ENCODE measurements around the gene GABPB1.

GABPB1 gene

DNA sequence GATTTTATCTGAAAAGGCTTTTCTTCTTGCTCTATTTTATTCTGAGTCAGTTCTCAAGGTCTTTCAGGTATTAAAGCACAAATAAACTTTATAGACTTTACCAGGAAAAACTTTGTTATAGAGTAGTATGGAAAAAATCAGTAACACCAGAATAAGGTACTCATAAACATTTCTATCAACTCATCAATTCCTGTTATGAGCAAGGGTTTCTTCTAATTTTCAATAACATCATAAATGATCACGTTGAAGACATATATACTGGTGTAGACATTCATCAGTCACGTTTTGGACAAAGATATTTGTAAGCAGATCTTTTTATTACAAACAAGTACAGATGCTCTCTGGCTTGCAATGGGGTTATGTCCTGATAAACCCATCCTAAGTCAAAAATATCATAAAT, 79.9 kb downstream of the GABPB1 start:
- DNase-seq, result no peak

DNA sequence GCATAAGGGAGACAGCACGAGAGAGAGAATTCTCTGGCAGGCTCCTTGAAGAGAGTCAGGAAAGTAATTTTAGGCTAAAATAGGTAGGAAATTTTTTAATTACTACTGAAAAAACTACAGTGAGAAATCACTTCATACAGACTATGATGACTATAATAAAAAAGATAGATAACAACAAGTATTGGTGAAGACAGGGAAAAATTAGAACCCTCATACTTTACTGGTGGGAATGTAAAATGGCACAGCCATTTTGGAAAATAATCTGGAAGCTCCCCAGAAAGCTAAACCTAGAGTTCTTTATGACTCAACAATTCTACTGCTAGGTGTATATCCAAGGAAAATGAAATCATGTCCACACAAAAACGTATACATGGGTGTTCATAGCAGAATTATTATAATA, 87.4 kb downstream of the GABPB1 start:
- no peak for DNase-seq

DNA sequence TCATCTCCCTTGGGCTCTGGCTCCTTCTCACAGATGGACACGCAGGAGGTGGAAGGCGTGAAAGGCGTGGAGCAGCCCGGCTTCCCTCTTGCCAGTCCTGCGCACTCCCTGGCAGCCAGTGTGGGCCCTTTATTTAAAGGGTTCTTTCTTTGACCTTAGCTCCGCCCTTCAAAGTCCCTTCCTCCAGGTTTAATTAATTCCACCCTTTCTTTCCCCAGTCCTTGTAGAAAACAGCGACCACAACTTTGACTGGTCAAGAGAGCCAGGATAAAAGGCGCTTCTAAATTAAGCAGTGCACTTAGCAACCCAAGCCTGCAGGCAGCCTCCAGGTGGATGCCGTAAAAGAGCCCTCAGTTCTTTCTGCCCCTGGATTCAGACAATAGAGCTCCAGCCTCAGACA, 89.4 kb downstream of the GABPB1 start, which contains the start of gene HDC:
Gene HDC, minus strand, starts transcription at position 107 of the 400 bp plus-strand sequence. Its CDS starts 103 bp downstream, at position 4.
- no peak for DNase-seq

DNA sequence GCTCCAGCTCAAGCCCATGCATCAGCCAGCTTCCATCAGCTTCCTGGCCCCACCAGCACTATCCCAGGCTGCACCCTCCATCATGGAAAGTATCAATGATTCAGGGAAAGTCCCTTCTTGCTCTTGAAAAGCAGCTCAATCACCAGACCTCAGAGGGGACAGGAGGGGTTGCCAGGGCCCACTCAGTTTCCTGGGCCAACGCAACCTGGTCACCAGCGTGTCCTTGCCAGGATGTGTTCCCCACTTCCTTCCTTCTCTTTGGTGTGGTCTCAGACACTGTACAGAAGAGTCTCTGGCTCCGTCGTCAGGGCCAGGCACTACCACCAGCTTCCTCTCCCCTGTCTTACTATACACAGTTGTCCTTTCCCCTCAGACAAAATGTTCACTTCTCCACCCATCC, 92.5 kb downstream of the GABPB1 start:
- DNase-seq, result no peak

DNA sequence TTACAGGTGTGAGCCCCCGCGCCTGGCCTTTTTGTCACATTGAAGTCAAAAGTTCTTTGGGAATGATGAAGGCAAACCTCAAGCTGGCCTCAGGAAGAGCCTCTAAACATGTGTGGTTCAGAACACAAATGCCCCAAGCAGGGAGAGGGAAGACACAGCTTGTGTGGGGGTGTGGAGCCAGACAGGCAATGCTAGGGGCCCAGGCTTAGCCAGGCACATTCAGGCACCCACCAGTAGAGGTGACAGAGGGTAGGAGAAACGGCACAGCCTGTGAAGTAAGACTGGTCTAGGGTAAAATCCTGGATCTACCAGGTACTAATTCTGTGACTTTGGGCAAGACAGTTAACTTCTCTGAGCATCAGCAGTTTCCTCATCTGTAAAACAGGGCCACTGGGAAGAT, 93.0 kb downstream of the GABPB1 start:
- no peak for DNase-seq

DNA sequence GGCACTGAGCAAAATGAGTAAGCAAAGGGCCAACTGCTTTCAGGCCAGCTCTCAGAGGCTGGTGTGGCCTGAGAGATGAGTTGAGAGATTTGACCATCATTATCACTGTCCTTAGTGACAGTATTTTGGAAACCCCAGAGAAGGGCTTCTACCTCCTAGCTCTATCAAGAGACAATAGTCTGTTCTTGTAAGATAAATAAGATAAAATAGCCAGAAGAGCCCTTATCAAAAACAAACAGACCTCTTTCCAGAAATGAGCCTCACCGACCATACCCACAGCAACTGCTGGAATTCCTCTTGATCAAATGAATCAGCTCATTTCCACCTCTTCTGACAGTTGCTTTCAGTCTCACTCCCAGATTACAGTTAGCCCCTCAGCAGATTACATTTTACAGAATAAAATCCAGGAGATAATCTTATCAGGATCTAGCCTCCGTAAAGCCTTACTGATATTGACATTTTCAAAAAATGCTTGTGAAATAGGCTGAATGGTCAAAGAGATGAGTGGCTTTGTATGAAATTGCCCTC, 94.0 kb downstream of the GABPB1 start:
- no peak for DNase-seq

DNA sequence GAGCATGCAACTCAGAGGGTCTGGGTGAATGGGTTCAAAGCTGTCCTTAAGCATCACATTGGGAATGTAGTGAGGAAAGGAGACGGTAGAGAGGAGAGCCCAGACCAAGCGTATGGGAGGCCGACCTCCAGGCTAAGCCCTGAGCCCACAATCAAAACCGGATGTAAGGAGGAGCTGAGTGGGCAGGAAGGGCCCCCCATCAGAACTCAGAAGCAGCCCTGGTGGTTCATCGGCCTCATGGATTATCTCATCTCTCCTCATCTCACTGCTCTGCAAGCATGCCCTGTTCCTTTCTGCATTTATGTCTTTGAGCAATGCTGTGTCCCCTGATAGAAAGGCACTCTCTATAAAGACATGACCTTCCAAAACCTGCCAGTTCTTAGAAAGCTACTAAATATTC, 95.7 kb downstream of the GABPB1 start:
- DNase-seq, result no peak

DNA sequence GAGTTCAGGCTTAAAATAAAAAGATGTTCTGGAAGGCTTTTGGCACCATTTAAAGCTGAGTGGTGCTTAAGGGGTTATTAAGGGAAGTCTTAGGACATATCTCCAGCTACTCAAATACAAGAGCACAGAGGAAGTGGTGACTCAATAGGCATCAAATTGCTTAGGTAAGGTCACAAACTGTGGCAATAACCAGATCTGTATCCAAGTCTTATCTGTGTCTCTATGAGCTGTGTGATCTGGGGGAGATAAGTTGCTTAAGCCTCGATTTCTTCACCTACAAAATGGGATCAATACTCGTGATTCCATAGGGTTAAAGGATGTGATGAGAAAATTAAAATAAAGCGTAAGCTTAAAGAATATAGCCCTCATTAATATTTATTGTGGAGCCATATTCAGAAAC, 97.1 kb downstream of the GABPB1 start:
- no peak for DNase-seq

DNA sequence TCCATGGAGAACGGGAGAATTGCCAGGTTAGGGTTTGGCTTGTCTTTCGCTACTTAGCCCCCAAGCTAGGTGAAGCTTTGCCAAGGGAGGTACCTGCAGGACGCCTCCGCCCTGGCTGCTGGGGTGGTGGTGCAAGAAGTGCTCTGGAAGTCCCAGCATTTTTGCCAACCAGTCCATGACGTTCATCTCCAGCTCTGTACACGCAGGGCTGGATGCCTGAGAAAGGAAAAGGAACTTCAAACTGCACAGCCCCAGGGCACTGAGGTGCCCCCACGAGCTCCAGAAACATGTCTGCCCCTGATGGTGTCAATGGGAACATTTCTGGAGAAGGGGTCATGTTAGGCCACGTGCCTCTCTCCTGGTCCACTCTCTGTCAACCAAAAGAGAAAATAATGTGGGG, 97.7 kb downstream of the GABPB1 start:
- no peak for DNase-seq

DNA sequence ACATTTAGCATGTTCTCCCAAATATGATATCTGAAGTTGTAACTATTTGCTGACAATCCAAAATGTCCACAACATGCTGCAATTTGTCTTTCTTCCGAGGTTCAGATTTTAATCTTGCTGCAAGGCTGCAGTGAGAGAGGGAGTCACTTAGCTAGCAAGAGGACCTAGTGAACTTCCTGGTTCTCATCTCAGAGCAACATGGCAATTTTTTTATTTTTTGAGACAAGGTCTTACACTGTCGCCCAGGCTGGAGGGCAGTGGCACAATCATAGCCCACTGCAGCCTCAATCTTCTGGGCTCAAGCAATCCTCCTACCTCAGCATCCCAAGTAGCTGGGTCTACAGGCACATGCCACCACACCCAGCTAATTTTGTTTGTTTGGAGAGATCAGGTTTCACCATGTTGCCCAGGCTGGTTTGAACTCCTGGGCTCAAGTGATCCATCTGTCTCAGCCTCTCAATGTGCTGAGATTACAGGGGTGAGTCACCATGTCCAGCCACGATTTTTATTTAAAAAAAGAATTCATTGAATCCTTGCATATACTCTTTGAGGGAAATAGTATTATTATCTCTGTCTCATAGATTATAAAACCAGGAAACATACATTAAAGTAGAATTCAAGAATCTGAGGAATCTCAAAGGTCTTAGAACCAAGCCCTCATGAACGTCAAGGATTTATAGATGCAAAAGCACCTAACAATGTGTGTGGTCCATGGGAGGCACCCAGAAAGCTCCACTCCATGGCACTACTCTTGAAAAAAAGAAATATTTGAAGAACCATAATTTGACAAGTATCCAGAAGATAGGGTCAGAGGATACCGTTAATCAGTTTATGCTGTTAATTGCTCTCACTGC, 98.6 kb downstream of the GABPB1 start:
- DNase-seq, result no peak

DNA sequence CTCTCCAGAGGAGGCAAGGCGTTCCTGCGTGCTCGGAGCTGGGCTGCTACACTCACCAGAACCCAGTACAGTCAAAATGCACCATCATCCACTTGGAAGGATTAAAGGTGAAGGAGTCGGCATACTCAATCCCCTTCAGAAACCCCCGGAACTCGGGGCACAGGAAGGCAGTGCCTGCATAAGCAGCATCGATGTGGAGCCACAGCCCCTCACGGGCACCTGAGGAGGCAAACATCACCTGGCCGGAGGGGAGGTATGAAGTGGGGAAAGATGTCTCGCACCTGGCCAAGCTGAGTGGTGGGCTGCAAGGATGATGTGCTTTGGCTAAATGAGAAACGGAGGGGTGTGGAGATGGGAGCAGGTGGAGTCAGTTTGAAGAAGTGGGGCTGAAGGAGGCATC, 102.4 kb downstream of the GABPB1 start:
- DNase-seq, result no peak

DNA sequence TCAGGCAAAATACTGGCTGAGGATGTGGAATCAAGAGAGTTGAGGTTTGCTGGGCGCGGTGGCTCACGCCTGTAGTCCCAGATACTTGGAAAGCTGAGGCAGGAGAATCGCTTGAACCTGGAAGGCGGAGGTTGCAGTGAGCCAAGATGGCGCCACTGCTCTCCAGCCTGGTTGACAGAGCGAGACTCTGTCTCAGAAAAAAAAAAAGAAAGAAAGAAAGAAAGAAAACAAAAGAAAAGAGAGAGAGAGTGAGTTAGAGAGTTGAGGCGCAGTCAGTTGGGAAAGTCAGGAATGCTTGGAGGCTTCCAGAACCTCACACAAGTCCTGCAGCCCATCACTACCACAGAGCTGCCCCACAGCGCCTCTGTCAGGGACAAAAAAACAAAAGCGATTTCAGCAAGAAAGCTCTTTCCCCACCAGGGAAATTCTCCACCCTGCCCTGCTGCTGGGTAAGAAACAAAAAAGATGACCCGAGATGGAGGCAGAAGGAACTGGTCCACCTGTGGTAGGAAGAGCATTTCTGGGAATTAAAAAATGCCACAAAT, 103.3 kb downstream of the GABPB1 start:
- no peak for DNase-seq

DNA sequence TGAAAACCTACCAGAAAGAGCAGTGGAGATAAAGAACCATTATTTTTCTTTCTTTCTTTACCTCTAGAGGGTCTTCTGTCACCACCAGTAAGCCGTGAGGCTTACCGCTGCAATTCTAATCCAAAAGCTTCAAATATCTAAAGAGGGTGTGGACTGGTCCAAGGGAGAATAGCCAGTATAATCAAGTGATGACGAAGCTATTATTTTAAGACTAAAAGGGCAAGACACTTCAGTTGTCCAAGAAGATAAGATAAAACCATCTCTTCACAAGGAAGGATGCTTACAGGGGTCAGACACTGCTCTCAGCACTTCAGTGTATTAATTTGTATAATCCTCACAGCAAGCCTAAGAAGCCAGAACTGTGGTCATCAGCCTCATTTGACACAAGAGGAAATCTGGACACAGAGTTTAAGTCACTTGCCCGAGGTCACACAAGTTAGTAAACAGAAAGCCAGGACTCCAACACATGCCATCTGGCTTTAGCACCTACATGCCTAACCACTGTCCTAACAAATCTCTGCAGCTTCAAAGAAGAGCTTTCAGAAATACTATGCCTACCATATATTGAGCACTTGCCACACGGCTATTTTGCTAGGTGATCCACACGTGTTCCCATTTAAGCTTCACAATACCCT, 104.1 kb downstream of the GABPB1 start:
- no peak for DNase-seq

DNA sequence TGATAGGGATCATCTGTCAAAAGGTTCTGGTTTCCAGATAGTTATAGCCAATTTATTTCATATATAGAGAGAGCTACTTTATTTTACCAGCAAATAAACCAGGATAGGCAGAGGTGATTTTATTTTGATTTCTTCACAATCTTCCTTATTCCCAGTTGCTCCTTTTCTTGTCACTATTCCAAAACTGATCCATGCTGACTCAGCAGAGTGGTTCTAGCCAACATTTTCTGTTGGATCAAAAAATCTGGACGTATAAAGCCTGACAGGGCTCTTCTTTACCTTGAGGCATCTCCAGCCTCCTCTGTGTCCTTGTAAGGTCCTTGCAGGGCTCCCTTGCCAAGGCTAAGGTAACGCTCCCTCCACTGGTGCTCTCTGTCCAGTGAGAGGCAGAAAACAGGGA, 105.3 kb downstream of the GABPB1 start:
- no peak for DNase-seq

DNA sequence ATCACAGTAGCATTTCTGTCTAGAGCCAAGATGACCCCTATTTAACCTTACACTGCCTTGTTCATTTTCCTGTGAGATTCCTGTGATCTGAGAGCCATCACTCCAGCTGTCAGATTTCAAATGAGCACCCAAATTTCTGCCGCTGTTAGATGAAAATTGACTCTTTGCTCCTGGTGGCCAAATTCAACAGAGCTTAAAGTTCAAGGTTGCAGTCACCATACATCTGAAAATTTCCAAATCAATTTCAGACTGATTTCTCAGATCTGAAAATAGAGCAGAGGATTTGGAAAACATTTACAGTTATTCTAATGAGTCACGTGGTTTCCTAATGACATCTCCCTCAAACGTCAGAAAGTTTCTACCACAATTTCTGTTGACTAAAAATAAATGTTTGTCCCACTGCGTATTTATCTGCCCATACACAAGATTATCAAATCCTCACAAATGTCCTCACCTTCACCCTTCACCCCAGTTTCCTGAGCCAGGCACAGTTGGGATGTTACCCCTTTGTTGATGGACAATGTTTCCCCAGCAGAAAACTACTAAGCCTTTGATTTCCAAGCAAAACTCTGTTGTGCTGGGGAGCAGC, 105.9 kb downstream of the GABPB1 start:
- DNase-seq, result no peak

DNA sequence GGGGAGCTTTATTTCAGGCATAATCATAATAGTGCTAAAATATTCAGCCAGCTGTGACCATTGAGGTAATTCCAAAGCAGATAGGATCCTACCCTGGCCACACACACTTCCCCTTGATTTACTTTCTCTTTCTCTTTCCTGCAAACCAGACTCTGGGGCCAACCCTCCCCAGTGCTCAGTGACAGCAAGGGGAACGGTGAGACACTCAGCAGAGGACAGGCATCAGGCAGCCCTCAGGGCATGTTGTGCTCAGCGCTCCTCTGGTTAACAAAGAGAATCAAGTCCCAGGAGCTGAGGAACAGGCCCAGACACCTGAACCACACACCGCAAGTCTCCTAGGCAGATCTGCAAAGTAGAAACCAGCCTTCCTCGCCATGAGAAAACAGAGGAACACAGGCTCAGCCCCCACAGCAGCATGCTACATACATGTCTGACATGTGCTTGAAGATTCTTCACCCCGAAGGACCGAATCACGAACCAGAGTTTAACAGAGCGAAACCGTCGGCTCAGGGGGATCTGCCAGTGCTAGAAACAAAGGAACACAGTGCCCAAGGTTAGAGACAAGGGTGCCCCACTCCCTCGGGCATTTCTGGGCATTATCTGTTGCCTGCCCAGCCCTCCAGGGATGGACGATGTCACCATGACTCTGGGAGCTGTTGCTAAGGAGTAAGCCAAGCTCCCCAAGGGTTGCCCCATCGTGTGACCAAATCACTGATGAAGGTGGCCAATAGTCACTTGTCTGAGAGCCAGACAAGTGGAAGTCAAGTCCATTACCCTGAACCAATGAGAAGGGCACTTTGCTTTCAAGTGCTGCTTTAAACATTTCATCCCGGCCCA, 107.0 kb downstream of the GABPB1 start:
- no peak for DNase-seq

DNA sequence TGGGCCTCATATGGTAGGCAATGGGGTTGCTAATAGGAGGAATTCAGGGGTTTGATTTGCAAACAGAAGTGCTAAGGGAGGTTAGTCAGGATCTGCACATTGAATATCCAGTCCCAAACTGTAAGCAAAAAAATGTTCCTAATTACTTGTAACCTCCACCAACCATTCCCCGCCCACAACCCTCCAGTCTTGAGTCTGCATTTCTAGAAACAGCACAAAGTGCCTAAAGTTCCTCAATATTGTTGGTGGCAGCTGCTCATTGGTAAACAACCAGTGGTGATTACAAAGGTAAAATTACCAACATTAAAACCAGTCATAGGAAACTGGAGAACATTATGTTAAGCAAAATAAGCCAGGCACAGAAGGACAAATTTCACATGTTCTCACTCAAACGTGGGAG, 108.4 kb downstream of the GABPB1 start:
- no peak for DNase-seq

DNA sequence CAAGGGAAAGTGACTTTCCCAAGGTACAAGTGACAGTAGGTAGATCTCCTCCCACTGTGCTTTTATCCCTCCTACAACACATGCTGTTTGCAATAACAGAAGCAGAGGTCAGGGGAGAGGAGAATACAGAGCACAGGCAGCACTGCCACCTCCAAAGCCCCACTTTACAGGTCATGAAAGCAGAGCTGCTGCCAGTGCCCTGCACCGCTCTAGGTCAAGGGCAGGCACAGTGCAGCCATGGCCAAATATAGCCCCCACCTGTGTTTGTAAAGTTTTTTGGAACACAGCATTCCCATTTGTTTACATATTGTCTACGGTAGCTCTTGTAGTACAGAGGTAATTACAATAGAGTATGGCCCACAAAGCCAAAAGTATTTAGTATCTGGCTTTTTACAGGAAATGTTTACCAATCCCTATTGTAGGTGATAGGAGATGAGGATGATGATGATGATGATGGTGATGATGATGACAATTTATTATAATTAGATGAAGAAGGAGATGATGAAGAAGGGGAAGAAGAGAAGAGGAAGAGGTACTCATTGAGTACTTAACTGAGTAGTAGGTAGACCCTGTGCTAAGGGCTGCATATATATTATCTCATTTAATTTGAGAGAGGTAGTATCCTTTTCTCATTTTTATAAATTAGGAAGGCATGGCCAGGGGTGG, 109.9 kb downstream of the GABPB1 start:
- DNase-seq, result no peak

DNA sequence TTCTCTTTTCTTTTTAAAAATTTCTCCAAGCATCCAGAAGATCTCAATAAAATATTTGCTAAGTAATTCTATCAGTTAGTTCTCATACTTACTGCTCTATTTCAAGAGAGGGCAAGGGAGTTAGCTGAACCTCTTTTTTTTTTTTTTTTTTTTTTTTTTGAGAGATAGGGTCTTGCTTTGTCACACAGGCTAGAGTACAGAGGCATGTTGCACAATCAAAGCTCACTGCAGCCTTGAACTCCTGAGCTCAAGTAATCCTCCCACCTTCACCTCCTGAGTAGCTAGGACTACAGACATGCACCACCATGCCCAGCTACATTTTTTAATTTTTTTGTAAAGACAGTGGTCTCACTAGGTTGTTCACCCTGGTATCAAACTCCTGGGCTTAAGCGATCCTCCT, 110.8 kb downstream of the GABPB1 start:
- DNase-seq, result no peak

DNA sequence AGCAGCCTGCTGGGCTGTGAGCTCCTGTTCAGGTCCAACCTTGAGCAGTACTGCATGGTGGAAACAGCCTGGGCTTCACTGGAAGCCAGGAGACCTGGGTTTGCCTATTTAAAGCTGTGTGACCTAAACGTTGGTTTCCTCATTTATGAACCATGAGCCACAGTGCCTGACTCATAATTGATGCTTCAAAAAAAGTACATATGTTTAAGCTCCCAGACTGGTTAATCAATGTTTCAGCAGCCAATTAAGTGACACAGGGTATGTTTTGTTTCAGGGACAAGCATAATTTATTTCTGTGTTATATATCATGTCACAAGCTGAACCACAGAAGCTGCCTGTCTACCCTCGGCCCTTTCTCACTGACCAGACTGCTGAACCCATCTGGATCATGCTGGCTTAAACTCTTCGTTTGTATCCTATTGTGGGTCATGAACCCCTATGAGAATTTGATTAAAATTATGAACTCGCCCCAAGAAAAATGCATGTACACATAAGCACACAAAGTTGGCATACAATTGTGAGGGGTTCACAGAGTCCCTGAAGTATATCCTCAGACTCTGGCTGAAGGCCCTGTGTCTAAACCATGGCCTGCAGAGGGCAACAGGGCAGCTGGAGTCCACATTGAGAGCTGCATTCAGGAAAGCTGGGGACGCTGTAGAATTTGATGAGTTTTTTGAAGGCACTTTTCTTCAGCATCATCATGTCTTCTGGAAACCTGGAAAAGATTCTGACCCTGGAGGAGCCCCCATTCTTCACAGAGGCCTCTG, 113.1 kb downstream of the GABPB1 start:
- no peak for DNase-seq

DNA sequence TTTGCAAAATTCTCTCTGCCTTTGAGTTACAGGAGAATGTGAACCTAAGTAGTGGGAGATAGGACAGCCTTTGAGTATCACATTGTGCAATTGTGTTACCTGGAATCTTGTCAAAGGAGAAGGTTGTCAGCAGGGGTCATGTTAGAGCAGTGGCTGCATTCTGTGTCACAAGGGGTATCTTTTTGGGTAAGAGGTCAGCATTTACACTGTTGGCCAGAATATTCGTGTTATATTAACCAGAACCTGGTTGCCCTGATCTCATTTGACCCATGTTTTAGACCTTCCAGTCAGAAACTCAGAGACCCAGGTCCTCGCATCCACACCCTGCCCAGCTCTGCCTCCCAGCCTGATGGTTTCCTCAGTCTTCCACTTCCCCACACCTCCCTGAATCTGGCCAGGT, 116.7 kb downstream of the GABPB1 start:
- no peak for DNase-seq

All from NCI-H1105 (cell line).